Activated CD4-positive, alpha-beta T cell treated with anti-CD3 and anti-CD28 coated beads for 4 hours (primary cell): ENCODE data around the gene CAMTA1.

ENCODE experiments used
- DNase-seq, 2 donors: peaks; one replicate each; pipeline ENCODE4 v3.0.0-alpha.2; 2020

The CAMTA1 gene

GRCh38 chr1:6987940-6988339, 202.7 kb downstream of the CAMTA1 start:
- DNase-seq: no peak

DNA sequence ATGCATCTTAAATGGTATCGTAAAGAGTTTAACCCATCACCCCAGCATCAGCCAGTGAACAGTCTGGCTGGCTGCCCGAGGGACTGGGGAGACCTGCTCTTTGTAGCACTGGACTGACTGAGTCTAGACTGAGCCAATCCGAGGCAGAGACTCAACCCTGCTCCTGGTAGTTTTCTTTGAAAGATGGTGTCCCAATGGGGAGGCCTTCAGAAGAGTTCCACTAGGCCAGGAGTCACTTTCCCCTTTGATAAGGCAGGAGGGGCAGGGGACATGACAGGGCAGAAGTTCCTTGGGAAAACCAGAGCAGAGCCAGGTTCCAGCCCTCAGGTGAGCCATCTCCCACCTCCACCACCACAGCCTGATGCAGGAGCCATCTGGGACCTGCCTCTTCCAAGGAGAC, 203.5 kb downstream of the CAMTA1 start:
- no peak for DNase-seq

- DNase-seq: no peak
Measured at GRCh38 chr1:6989212-6990159, 204.2 kb downstream of the CAMTA1 start.

DNA sequence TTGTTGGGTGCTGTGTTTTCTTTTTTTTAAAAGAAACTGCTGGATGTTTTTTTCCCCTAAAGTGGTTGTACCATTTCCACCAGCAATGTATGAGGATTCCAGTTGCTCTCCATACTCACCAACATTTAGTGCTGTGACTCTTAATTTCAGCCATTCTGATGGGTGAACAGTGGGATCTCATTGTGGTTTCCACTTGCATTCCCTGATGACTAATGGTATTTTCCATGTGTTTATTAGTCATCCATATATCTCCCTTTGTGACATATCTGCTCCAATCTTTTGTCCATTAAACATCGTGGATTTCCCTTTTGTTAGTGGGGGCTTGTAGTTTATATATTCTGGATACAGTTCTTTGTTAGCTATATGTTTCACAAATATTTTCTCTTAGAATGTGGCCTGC, 206.0 kb downstream of the CAMTA1 start:
- no peak for DNase-seq

- DNase-seq: no peak
Measured at GRCh38 chr1:6995789-6996188, 210.5 kb downstream of the CAMTA1 start.

- DNase-seq: no peak
Measured at GRCh38 chr1:6996371-6996770, 211.1 kb downstream of the CAMTA1 start.

DNA sequence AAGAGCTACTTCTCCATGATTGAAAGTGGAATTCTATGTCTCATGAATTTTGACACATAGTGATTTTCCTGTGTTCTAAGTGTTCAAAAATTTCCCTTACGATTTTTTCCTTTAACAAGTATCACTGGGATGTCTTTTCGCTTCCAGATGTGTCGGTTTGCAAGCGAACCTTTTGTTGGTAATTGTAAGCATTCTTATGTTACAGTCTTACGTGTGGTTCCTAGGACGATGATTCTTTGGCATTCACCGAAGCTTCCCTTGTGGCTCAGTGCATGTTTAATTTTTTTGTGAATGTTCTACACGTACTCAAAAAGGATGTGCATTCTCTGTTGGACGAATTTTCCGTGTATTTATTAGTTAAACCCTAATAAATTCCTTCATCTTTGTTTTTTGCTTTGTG, 211.6 kb downstream of the CAMTA1 start:
- no peak for DNase-seq

- DNase-seq: no peak
Measured at GRCh38 chr1:6998267-6998666, 213.0 kb downstream of the CAMTA1 start.

DNA sequence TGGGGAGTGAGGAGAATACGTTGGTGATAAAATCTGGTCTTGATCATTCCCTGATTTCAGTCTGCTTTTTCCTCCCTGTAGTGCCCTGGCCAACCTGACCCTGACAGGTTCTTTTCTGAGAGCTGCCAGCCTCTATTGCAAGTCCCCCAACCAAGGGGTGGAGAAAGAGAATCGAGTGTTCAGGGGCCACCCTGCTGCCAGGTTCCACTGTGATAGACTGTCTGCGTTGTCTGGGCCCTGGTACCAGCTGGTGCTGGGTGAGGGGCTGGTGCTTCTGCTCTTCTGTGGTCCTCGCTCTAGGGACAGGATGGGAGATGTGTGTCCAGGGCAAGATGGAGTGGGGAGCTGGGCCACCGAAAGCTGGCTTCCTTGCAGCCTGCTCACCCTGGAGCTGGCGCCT, 214.6 kb downstream of the CAMTA1 start:
- DNase-seq: no peak

- DNase-seq: no peak
Measured at GRCh38 chr1:7000720-7001119, 215.5 kb downstream of the CAMTA1 start.

DNA sequence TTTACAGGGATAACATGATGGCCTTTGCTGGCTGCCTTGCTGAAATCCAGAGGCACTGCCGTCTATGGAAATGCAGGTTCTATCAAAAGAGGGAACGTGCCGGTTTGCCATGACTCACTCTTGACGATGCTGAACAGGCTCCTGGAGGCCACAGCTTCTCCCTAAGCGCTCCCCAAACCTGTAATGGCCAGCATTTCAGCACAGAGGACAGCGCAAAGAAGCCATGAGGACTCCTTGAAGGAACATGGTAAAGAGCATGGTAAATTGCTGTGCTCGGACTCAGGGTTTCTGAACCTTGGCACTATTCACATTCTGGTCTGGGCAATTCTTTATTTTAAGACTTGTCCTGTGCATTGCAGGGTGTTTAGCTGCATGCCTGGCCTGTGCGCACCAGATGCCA, 217.5 kb downstream of the CAMTA1 start:
- no peak for DNase-seq

DNA sequence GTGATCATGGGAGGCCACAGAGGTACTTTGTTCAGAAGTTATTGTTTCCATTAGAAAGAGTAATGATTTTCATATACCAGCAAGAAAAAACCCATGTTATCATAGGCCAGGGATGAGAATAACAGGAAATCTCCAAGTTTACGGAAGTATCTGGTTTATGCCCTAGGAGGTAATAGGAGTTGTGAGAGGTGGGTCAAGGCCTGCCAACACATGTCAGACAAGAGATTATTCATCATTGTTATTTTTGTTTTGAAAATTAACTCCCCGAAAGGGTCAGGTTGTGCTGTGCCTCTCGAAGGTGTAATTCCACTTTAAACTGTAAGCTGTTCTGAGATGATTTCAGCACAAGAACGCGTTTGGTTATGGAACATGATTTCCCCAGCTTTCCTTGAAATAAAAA, 218.4 kb downstream of the CAMTA1 start:
- no peak for DNase-seq

- no peak for DNase-seq
Measured at GRCh38 chr1:7004181-7004580, 218.9 kb downstream of the CAMTA1 start.

- no peak for DNase-seq
Measured at GRCh38 chr1:7005762-7006161, 220.5 kb downstream of the CAMTA1 start.

GRCh38 chr1:7006996-7007871, 222.0 kb downstream of the CAMTA1 start:
- no peak for DNase-seq

GRCh38 chr1:7007902-7008301, 222.6 kb downstream of the CAMTA1 start:
- DNase-seq: no peak

DNA sequence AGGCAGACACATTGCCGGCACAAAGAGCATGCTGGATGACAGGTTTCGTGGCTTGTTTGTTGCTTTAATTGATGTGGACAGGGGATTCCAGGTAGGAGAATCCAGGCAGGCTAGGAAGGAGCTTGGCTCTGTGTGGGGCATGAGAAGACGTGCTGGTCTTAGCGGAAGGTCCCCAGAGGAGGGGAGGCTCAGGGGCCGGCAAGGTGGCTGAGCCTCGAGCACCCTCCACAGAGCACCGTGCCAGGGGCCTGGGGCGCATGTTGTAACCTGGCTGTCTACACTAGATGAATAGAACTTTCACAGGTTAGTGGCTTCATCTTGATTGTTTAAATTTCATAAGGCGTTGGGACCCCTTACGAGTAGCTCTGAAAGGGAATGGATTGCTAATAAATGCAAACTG, 223.1 kb downstream of the CAMTA1 start:
- DNase-seq: no peak

- no peak for DNase-seq
Measured at GRCh38 chr1:7008975-7009740, 223.9 kb downstream of the CAMTA1 start.

DNA sequence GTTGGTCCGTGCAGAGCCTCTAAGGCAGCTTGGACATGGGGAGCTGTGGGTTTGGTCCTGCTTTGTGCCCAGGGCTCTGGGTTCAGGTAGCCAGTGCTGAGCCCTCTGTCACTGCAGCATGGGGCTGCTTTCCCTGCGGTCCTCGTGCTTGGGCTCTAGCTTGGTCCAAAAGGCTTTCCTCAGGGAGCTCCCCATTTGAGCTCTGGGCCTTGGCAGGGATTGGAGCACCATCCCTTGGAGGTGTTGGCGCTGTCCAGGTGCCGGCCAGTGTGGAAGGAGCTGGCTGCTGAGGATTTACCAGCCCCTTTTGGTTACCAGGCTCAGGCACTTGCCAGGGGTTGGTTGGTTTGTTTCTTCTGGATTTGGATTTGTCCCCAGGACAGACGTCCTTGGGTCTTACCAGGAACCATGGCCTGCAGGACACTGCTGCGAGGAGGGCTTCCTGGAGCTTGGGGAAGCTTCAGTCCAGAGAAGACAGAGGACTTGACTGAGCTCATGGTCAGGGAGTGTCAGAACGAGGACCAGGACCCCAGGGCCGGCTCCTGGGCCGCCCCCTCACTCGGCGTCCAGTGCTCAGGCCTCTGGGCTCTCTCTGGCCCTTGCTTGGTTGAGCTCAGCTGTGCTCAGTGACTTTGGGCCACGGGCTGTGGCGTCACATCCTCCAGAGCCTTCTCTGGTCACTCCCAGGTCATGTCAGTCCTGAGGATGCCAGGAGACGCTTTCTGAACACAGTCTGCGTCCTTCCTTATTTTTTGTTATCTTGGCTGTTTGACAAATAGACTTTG, 224.7 kb downstream of the CAMTA1 start:
- DNase-seq: no peak

DNA sequence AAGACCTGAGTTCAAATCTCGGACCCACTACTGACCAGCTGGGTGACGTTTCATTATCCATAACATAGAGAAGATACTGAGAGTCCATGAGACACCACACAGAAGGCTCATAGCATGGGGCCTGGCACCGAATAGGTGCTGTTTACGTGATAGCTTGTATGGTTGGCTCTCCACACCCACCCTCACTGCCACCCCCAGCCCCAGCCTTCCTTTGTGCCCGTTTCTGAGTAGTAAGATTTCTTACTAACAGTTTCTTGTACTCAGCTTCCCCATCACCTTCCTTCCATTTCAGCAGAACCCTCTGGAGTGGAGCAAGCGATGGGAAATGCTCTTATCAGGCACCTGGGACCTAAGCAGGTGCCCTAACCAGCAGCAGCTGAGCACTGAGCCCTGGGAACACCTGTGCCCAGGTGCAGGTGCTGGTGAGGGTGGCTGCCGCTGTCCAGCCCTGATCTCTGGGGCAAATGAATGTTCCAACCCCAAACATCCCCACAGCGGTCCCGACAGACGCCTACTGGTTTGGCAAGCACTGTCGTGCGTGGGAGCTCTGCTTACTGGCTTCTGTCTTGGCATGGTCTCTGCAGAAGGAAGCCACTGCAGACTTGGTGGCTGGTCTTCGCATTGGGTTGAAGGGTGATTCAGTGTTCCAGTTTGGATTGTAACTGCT, 225.4 kb downstream of the CAMTA1 start:
- no peak for DNase-seq

GRCh38 chr1:7011826-7012225, 226.6 kb downstream of the CAMTA1 start:
- DNase-seq: no peak

DNA sequence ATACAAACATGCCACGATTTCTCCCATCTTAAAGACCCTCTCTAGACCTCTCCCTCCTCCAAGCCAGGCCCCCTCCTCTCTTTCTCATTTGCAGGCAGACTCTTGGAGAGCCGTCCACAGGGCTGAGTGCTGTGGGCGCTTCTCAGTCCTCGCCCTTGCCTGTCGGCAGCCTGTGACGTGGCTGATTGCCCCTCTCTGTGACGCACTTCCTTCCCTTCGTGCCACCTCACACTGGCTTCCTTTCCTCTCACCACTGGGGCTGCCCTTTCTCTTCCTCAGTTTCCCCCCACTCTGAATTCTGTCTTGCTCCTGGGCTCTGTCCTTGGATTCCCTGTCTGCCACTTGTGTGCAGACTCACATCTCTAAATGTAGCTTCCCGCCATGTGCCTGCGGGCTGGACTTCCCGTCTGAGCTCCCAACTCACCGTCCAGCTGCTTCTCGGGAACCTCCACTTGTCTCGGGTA, 227.2 kb downstream of the CAMTA1 start:
- DNase-seq: no peak
